Epithelial cell of prostate (primary cell): ENCODE results near the gene TMOD4.
A peak's percentile ranks its signal among the peaks of the same experiment; 100 is the strongest.

ENCODE experiments used
- DNase-seq: peaks from one replicate; pipeline ENCODE4 v3.0.0-alpha.2; 2011; ENCODE audit warnings: low read depth, low spot score
- H3K27ac ChIP-seq: fragments of 450-650 bp; 2 replicates; pipeline ENCODE4 v1.5.1; 2017; ENCODE audit warnings: mild to moderate bottlenecking

Gene TMOD4

GRCh38 chr1:151144474-151145303 lies 31.1 kb downstream of the TMOD4 start:
- H3K27ac ChIP-seq: no peak overlapping the region
- no peak for DNase-seq

- no peak overlapping the region for H3K27ac ChIP-seq
- no peak for DNase-seq
Observed at GRCh38 chr1:151143986-151144385, 31.8 kb downstream of the TMOD4 start.

DNA sequence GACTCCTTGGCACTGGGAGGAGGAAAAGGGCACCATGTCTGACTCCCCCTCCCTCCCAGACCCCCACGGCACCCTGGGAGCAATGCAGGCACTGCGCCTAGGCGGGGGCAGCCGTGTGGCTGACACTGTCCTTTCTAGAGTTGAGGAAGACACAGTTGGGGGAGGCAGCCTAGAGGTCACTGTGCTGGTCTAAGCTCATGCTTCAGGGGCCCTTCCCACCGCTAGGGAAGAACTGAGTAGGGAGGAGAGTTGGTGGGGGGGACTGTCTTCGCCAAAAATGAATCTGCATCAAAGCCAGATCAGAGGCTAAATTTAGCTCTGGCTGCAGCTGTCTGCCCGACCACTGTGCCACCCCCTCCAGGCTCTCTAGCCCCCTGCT lies 32.7 kb downstream of the TMOD4 start:
- no peak for DNase-seq
- no peak overlapping the region for H3K27ac ChIP-seq

DNA sequence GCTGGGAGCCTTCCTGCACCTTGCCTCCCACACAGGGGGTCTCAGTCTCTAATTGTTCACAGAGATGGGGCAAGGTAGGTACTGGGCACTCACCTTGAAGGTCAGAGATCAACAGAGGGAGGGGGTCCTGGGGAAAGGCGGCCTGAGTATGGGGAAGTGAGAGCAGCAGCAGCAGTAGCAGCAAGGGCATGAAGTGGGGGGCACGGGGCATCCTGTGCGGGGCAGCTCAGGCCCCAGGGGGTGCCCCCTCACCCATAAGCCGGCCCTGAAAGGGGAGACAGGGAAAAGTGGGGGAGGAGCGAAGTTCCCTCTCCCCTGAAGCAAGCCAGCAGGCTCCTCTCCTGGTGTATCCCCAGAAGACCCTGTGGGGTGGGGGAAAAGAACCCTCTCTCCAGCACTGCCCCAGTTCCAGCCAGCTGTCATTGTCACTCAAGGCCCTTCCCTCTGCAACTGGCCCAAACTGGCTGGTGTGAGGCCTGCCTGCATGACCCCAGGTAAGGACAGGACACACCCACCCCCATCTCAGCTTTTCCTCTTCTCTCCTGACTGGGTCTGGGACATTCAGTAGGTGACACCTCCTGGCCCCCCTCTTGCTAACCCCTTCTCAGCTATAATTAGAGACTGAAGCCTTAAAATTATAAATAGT lies 33.2 kb downstream of the TMOD4 start:
- H3K27ac ChIP-seq: no peak overlapping the region
- no peak for DNase-seq

DNA sequence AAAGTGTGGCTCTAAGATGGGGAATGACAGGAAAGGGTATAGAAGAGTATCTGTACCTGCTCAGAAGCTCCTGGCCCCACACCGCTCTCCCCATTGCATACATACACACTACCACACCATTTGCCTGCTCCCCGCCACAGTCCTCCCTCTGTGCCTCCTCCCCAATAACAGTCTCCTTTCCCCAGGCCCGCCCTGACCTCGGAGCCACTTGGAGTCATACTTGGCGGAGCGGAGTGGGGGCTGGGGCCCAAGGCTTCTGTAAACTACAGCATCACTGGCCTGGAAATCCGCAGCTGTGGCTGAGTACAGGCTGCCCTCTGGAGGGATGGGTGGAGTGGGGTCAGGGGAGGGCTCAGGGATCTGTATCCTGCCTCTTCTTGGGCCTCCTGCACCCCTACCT lies 38.0 kb downstream of the TMOD4 start:
- no peak for DNase-seq

DNA sequence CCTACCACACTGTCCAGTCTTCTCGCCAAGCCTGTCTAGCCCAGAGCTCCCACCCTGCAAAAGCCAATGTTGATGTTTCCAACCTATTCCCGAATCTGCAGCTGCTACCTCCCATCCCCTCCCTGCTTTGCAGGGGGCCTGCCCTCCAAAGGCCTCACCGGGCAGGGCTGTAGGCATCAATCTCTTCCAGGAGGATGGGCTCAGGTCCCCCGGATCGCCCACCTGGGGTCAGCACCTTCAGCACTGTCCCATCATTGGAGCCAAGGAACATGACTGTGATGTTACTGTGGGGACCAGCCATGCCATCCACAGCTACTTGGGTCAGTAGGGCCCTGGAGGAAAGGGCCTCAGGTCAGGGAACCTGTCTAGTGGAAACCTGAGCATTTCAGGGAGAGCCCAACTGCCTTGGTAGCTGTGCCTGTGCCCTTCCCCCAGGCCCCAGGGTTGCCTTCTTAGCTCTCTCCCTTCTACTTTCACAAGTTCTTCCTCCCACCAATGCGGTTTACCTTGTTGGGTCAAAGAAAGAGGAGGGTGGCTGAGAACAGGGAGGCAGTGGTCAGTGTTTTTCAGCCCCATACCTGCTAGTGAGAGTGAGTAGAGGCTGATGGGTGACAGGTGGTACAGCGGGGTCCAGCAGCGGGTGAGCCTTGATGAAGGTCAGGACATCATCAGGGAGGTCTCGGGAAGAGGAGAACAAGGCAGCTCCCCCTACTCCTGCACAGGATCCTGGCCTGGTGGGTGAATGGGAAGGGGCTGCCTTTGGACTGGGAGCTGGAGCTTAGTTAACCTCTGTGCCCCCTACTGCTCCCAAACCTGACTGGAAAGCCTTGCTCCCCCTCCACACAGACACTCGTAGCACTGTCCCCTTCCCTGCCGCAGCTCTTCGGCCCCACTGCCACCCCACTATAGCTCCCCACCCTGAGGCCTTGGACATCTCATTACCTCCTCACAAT lies 40.1 kb downstream of the TMOD4 start:
- no peak overlapping the region for H3K27ac ChIP-seq
- DNase-seq: no peak

More for the DNA sequence above, 38.0 kb downstream of the TMOD4 start:
- no peak overlapping the region for H3K27ac ChIP-seq

DNA sequence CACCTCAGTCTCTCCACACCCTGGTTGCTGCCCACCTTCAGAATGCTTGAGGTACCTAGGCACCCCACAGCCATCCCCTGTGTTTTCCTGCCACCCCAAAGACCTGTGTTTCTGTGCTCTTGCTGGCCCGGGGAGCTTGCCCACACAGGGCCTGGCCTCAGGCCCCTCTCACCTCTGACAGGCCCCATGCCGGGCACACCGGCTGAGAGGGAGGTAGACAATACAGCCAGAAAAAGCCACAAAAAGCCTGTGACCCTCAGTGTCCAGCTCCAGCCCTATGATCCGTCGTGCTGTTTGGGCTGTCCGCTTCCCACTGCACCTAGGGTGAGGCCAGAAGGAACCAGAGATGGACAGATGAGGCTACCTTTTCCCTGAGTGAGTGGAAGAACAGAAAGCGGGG lies 40.8 kb downstream of the TMOD4 start:
- no peak for DNase-seq
- no peak overlapping the region for H3K27ac ChIP-seq

DNA sequence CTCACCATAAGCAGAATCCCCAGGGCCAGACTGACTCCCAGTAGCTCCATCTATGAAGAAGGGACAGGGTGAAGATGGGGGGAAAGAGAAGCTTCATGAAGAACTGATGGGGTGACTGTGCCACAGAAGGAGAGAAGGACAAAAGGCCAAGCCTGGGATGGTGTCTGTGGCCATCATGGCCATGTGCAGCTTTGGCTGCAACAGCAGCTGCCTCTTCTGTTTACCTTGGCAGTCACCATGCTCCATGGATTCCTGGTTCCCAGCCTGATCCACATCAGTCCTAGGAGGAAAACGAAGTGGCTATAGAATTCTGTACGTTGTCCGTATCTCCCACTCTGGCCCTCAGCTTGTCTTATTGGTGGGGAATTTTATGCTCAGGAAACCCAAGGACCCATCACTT lies 41.4 kb downstream of the TMOD4 start:
- H3K27ac ChIP-seq: no peak overlapping the region
- DNase-seq: no peak

GRCh38 chr1:151133018-151133806 lies 42.6 kb downstream of the TMOD4 start:
- DNase-seq: no peak
- no peak overlapping the region for H3K27ac ChIP-seq

DNA sequence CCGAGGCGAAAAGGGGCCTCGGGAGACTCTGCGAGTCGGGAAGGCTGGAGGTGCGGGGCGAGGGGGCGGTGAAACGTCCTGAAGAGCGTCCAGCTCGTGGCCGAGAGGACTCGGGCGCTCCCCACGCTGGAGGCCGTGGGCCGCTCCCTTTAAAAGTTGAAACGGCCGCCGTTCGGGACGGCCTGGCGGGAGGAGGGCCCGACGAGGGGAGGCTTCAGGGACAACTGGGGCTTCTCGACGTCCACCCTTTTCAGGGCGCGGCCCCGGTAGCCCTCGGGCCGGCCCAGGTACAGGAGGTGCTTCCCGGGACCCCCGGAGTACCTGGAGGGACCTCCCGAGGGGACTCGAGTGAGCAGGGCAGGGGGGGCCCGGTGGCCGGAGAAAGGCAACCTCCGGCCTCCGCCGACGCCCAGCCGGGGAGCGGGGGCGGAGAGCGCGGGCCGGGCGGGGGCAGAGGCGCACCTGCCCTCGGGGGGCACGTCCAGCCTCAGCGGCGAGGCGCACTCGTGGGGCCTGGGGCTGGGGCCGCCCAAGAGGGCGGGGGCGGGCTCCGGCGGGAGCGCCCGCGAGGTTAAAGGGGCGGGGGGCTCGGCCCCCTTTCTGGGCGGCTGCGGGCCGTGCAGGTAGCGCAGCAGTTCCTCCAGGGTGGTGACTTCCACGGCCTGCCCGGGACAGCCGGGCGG lies 43.3 kb downstream of the TMOD4 start:
- DNase-seq: no peak
- no peak overlapping the region for H3K27ac ChIP-seq

GRCh38 chr1:151131701-151132334 lies 44.0 kb downstream of the TMOD4 start:
- no peak for DNase-seq
- H3K27ac ChIP-seq: no peak overlapping the region

DNA sequence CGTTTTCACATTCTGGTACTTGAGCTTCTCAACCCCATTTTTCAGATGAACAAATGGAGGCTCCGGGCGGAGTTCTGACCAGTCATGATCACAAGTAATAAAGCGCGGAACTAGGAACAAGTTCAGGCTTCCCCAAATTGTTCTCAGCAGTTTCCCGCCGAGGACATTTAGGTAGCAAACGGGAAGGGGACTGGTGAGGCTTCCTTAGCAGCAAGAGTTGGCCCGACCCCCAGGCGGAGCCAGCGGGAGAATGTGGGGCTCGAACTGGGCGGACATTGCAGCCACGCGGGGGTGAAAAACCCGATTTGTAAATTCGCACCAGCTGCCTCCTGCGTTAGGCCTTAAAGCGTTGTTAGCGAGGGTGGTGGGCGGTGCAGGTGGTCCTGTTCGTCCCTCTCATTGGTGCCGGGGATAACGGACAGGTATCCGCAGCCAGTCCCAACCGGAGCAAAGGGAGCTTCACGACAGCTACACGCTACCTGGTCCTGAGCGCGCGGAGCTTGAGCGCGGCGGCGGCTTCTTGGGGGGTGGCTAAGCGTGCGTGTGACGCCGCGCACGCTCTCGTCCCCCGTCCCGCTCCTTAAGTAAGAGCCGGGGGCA lies 44.7 kb downstream of the TMOD4 start:
- no peak overlapping the region for H3K27ac ChIP-seq
- peak; percentile 41 for DNase-seq

DNA sequence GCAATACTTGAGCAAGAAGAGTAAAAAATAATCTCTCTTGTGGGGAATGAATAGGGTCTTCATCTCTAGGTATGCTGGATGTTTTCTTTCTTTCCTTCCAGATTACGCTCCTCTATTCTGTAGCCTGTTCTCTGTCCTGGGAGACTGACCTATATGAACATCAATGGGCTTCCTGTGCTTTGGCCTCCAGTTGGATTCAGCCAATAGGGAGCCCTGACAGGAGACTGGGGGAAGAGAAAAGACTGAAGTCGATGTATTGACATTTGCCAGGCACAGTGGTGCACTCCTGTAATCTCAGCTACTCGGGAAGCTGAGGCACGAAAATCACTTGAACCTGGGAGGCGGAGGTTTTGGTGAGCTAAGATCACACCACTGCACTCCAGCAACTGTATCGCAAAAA lies 47.0 kb downstream of the TMOD4 start:
- H3K27ac ChIP-seq: no peak overlapping the region
- no peak for DNase-seq

GRCh38 chr1:151124763-151125403 lies 50.9 kb downstream of the TMOD4 start:
- no peak for DNase-seq
- H3K27ac ChIP-seq: no peak overlapping the region
